Breast epithelium (tissue), 4 donors: Measurements from ENCODE around the gene SPTSSB. TPM values are rescaled to one million over a fixed set of nuclear protein-coding genes. Genes with fewer than 3 reads are reported as not detected.

Source experiments
- DNase-seq, 2 donors: peaks; one replicate each; pipeline ENCODE4 v3.0.0-alpha.2; 2019; ENCODE audit warnings: low spot score in 2 of 2
- H3K27ac ChIP-seq, 2 donors: fragments of 200-600 bp; sonication (generic) in 1 of 2; one replicate each; pipeline ENCODE4 v1.5.1; 2016 to 2019; ENCODE audit warnings: mild to moderate bottlenecking in 1 of 2
- H3K27me3 ChIP-seq, 2 donors: fragments of 200-600 bp; sonication (generic) in 1 of 2; one replicate each; pipeline versions ENCODE4 v1.5.1 to v1.6.0; 2017 to 2019; ENCODE audit warnings: control low read depth in 1 of 2, mild to moderate bottlenecking in 1 of 2
- H3K36me3 ChIP-seq: fragments of 200-600 bp; one replicate; pipeline ENCODE4 v1.5.1; 2019
- H3K4me1 ChIP-seq, 2 donors: fragments of 200-600 bp; sonication (generic); one replicate each; pipeline ENCODE4 v1.5.1; 2016 to 2019; ENCODE audit warnings: control low read depth in 1 of 2
- H3K4me3 ChIP-seq, 3 donors: fragments of 200-600 bp; sonication (generic); 1 replicate in 2 of 3; 2 replicates in 1 of 3; pipeline ENCODE4 v1.5.1; 2016 to 2019; ENCODE audit warnings: mild to moderate bottlenecking in 3 of 3, moderate library complexity in 2 of 3
- H3K9me3 ChIP-seq, 2 donors: fragments of 200-600 bp; sonication (generic) in 1 of 2; one replicate each; pipeline ENCODE4 v1.5.1; 2016 to 2019; ENCODE audit warnings: control low read depth in 1 of 2
- CTCF ChIP-seq, 3 donors: fragments of 450-650 bp; IDR thresholded peaks; one replicate each; pipeline ENCODE4 v1.5.1; 2016 to 2017; ENCODE audit warnings: antibody characterized with exemption in 3 of 3, mild to moderate bottlenecking in 3 of 3, moderate library complexity in 3 of 3
- POLR2A ChIP-seq: fragments of 450-650 bp; IDR thresholded peaks from one replicate; pipeline ENCODE4 v1.6.1; 2016; ENCODE audit warnings: antibody characterized with exemption, mild to moderate bottlenecking, moderate library complexity
- POLR2AphosphoS5 ChIP-seq, 3 donors: sonication (generic); formaldehyde crosslinking; IDR thresholded peaks; one replicate each; pipeline ENCODE4 v1.6.1; 2017; ENCODE audit warnings: antibody characterized with exemption in 3 of 3
- intact Hi-C: fragments of 100-400 bp; cut with DNase I; formaldehyde crosslinking; loops from one replicate; pipeline ENCODE4 v1.15.1; 2023; ENCODE audit warnings: low total_unique reads
- total RNA-seq, 3 donors: library from RNA; depleted of rRNA; stranded (reverse); fragments of >200 nt; gene quantifications; one replicate each; pipeline ENCODE4 v1.1.0, GENCODE V29; 2016

Gene SPTSSB
- total RNA-seq, 3 donors from 2014 or later: 0.16 to 2.0 (median 1.5) TPM

- Histone ChIP-seq H3K4me1 (no peaks in the 10 kb centered on the region), H3K27me3 (no peaks in the 10 kb centered on the region), H3K36me3 (no peaks in the 10 kb centered on the region), H3K4me3 (no peak overlapping the region), H3K9me3 (peaks cover 0 to 7% of the 10 kb centered on the region in 2 donors), H3K27ac (no peak overlapping the region)
- TF ChIP-seq POLR2A (no peak), CTCF (IDR thresholded peaks at IDR 0.05) (peak; percentile 24 to 49 (median 46))
- no peak for DNase-seq
- intact Hi-C loops: no loop called here
Observed at GRCh38 chr3:161305095-161305991, 66.0 kb downstream of the SPTSSB start.

DNA sequence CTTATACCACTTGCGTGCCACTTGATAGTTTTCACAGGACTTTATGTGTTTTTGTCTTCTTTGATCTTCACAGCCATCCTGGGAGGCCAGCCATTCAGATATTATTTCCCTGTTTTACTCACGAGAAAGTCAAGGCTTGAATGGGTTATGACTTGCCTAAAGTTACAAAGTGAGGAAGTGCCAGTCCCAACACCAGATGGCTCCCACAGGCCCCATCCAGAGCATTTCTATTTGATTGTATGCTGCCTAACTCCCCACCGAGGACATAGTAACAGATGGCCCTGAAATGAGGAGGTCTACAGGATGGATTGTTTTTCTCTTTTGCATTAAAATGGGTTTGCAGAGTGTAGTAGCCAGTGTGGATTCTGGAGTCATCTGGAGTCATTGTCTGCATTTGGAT is 74.5 kb downstream of the SPTSSB start:
- H3K4me3 ChIP-seq: no peak overlapping the region
- no peak for DNase-seq
- peaks cover 0 to 8% of the 10 kb centered on the region in 2 donors for H3K9me3 ChIP-seq
- intact Hi-C loops: loop anchor here (10.0 kb wide), 1 partner anchor 1298 kb away; no protein-coding TSS in a partner anchor
- H3K27ac ChIP-seq: no peak overlapping the region
- TF ChIP-seq CTCF (IDR thresholded peaks at IDR 0.05) (no peak), POLR2A (no peak), POLR2AphosphoS5 (IDR thresholded peaks at IDR 0.05) (no peak)
- H3K4me1 ChIP-seq: no peaks in the 10 kb centered on the region
- H3K36me3 ChIP-seq: no peaks in the 10 kb centered on the region
- H3K27me3 ChIP-seq: no peaks in the 10 kb centered on the region

DNA sequence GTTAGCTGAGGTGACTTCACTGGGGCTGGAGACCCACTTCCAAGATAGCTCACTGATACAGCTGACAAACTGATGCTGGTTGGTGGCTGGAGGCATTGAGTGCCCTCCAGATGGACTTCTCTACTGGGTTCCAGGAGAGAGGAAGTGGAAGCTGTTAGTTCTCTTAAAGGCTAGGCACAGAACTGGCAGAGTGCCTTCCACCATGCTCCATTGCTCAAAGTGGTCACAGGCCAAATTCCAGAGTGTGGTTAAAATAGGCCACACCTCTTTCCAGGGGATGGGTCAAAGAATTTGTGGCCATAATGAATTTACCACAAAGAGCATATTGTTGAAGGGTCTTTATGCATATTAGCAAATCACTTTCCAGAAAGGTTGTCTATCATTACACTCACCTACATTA is 76.0 kb downstream of the SPTSSB start:
- Histone ChIP-seq H3K27ac (no peak overlapping the region), H3K27me3 (no peaks in the 10 kb centered on the region), H3K4me3 (no peak overlapping the region), H3K4me1 (no peaks in the 10 kb centered on the region), H3K9me3 (peaks cover 0 to 8% of the 10 kb centered on the region in 2 donors), H3K36me3 (no peaks in the 10 kb centered on the region)
- intact Hi-C loops: loop anchor here (10.0 kb wide), 1 partner anchor 1299 kb away; no protein-coding TSS in a partner anchor
- TF ChIP-seq POLR2A (no peak), POLR2AphosphoS5 (IDR thresholded peaks at IDR 0.05) (no peak), CTCF (IDR thresholded peaks at IDR 0.05) (no peak)
- no peak for DNase-seq

Other genes with a start within 250 kb of the SPTSSB start
- 10 to 100 TPM; 53.3 to 69.7 (median 56.0) TPM for gene NMD3, start 150.2 kb downstream of the SPTSSB start, total RNA-seq
- gene OTOL1, start 125.3 kb upstream of the SPTSSB start, total RNA-seq: not detected